H1 (cell line): ENCODE results near the gene COMMD6. TPM values are rescaled to one million over a fixed set of nuclear protein-coding genes. Genes with fewer than 3 reads are reported as not detected.

Experiments used
- CTCF ChIA-PET: fragments of 300-600 bp; sonication (Branson Sonifier 250); formaldehyde crosslinking; loops from one replicate; lab custom pipeline; 2021; ENCODE audit not compliant: partially characterized antibody; lab: Charles Lee
- POLR2A ChIA-PET: fragments of 300-600 bp; sonication (Branson Sonifier 250); formaldehyde crosslinking; loops from one replicate; lab custom pipeline; 2021; ENCODE audit warnings: inconsistent platforms; ENCODE audit not compliant: partially characterized antibody; lab: Charles Lee
- DNase-seq, 2 experiments: peaks; one replicate each; pipeline versions ENCODE4 v3.0.0 to v3.0.0-alpha.2; 2010 to 2022; ENCODE audit warnings: low spot score in 2 of 2, low read depth in 1 of 2, mixed read lengths in 1 of 2
- FAIRE-seq: peaks from 2 replicates; lab custom pipeline; 2011; peaks lifted over from hg19 to GRCh38; lab: Jason Lieb, UNC
- H2AFZ ChIP-seq: 2 replicates; pipeline ENCODE4 v1.8.1; 2012; ENCODE audit warnings: low read length, inconsistent platforms
- H2AK5ac ChIP-seq: 2 replicates; pipeline ENCODE4 v1.6.1; 2013; ENCODE audit warnings: low read depth, low read length
- H2BK120ac ChIP-seq: replicated peaks from 2 replicates; pipeline ENCODE3; 2013; ENCODE audit warnings: low read depth, low read length, inconsistent platforms
- H2BK12ac ChIP-seq: 2 replicates; pipeline ENCODE4 v1.6.1; 2013; ENCODE audit warnings: low read depth, low read length
- H2BK15ac ChIP-seq: 2 replicates; pipeline ENCODE4 v1.6.1; 2013; ENCODE audit warnings: low read length
- H2BK20ac ChIP-seq: 2 replicates; pipeline ENCODE4 v1.6.1; 2013; ENCODE audit warnings: low read length
- H2BK5ac ChIP-seq: 2 replicates; pipeline ENCODE4 v1.6.1; 2013; ENCODE audit warnings: low read depth, low read length
- H3K14ac ChIP-seq: 2 replicates; pipeline ENCODE4 v1.6.1; 2013; ENCODE audit warnings: inconsistent platforms; ENCODE audit not compliant: insufficient read length
- H3K18ac ChIP-seq: 2 replicates; pipeline ENCODE4 v1.6.1; 2013; ENCODE audit warnings: low read length; ENCODE audit errors: extremely low read depth
- H3K23ac ChIP-seq: 2 replicates; pipeline ENCODE4 v1.6.1; 2013; ENCODE audit warnings: inconsistent platforms; ENCODE audit not compliant: insufficient read length
- H3K23me2 ChIP-seq: 2 replicates; pipeline ENCODE4 v1.6.1; 2013; ENCODE audit warnings: low read depth, low read length
- H3K27ac ChIP-seq: 2 replicates; pipeline ENCODE4 v1.6.1; 2011; ENCODE audit warnings: low read depth, low read length, inconsistent platforms
- H3K27me3 ChIP-seq, 4 experiments: replicated peaks in 1 of 4; 1 replicate in 1 of 4; 2 replicates in 3 of 4; pipeline versions ENCODE4 v1.6.1 to v1.8.1; 2011 to 2013; ENCODE audit warnings: low read length in 3 of 4, mild to moderate bottlenecking in 3 of 4, inconsistent platforms in 2 of 4, mixed read lengths in 2 of 4, moderate library complexity in 1 of 4; ENCODE audit not compliant: control insufficient read depth in 3 of 4, insufficient read depth in 3 of 4; ENCODE audit errors: extremely low read depth in 1 of 4
- H3K36me3 ChIP-seq, 4 experiments: 2 replicates each; pipeline versions ENCODE4 v1.6.1 to v1.8.1; 2011 to 2013; ENCODE audit warnings: mild to moderate bottlenecking in 4 of 4, low read length in 3 of 4, moderate library complexity in 2 of 4, control low read depth in 1 of 4, inconsistent platforms in 1 of 4; ENCODE audit not compliant: insufficient read depth in 4 of 4, control insufficient read depth in 2 of 4
- H3K4ac ChIP-seq: replicated peaks from 2 replicates; pipeline ENCODE3; 2013; ENCODE audit warnings: low read length, low read depth, mixed read lengths, inconsistent platforms; ENCODE audit not compliant: insufficient read length
- H3K4me1 ChIP-seq, 4 experiments: replicated peaks in 1 of 4; 1 replicate in 1 of 4; 2 replicates in 3 of 4; pipeline versions ENCODE4 v1.6.1 to v1.8.1; 2011 to 2013; ENCODE audit warnings: low read length in 3 of 4, inconsistent platforms in 2 of 4, mixed read lengths in 1 of 4; ENCODE audit not compliant: insufficient read depth in 4 of 4, control insufficient read depth in 3 of 4
- H3K4me2 ChIP-seq, 2 experiments: 2 replicates each; pipeline versions ENCODE4 v1.6.1 to v1.8.1; 2011 to 2013; ENCODE audit warnings: low read depth in 2 of 2, low read length in 2 of 2, control low read depth in 1 of 2, inconsistent platforms in 1 of 2, mild to moderate bottlenecking in 1 of 2; ENCODE audit not compliant: insufficient read depth in 1 of 2
- H3K4me3 ChIP-seq, 4 experiments: fragments of 200-600, 300-600 bp in 1 of 4; sonication (generic), shearing (Covaris generic), sonication (Bioruptor Twin) in 1 of 4; 2 replicates each; pipeline versions ENCODE4 v1.5.1 to v1.8.1; 2011 to 2016; ENCODE audit warnings: low read length in 4 of 4, low read depth in 3 of 4, control low read depth in 2 of 4, inconsistent platforms in 2 of 4, mild to moderate bottlenecking in 2 of 4, mixed read lengths in 1 of 4, moderate library complexity in 1 of 4; ENCODE audit not compliant: insufficient read depth in 2 of 4; ENCODE audit errors: extremely low read depth in 1 of 4
- H3K56ac ChIP-seq: replicated peaks from 2 replicates; pipeline ENCODE3; 2013; ENCODE audit warnings: low read depth, mild to moderate bottlenecking, mixed read lengths, low read length, inconsistent platforms; ENCODE audit not compliant: insufficient read length
- H3K79me1 ChIP-seq: 2 replicates; pipeline ENCODE4 v1.6.1; 2013; ENCODE audit warnings: low read depth, low read length, control low read depth
- H3K79me2 ChIP-seq, 2 experiments: 2 replicates each; pipeline versions ENCODE4 v1.6.1 to v1.8.1; 2012 to 2013; ENCODE audit warnings: low read length in 2 of 2, mild to moderate bottlenecking in 2 of 2, inconsistent platforms in 1 of 2; ENCODE audit not compliant: insufficient read depth in 2 of 2, control insufficient read depth in 1 of 2
- H3K9ac ChIP-seq, 4 experiments: replicated peaks in 1 of 4; 1 replicate in 1 of 4; 2 replicates in 3 of 4; pipeline versions ENCODE4 v1.6.1 to v1.8.1; 2011 to 2013; ENCODE audit warnings: low read depth in 3 of 4, low read length in 3 of 4, control low read depth in 2 of 4, mild to moderate bottlenecking in 2 of 4, moderate library complexity in 2 of 4, inconsistent platforms in 1 of 4; ENCODE audit errors: extremely low read depth in 1 of 4
- H3K9me3 ChIP-seq, 2 experiments: 2 replicates each; pipeline versions ENCODE4 v1.6.1 to v1.8.1; 2012 to 2013; ENCODE audit warnings: mild to moderate bottlenecking in 2 of 2, moderate library complexity in 2 of 2, control low read depth in 1 of 2, inconsistent platforms in 1 of 2, low read depth in 1 of 2, low read length in 1 of 2, mixed read lengths in 1 of 2; ENCODE audit not compliant: insufficient read depth in 2 of 2
- H4K20me1 ChIP-seq, 2 experiments: replicated peaks in 1 of 2; 2 replicates each; pipeline versions ENCODE3 to v1.8.1; 2011 to 2013; ENCODE audit warnings: inconsistent platforms in 2 of 2, low read length in 2 of 2, mild to moderate bottlenecking in 1 of 2; ENCODE audit not compliant: insufficient read depth in 2 of 2, control insufficient read depth in 1 of 2
- H4K5ac ChIP-seq: 2 replicates; pipeline ENCODE4 v1.6.1; 2013; ENCODE audit warnings: low read length, low read depth, mixed read lengths, inconsistent platforms; ENCODE audit not compliant: insufficient read length
- H4K8ac ChIP-seq: 2 replicates; pipeline ENCODE4 v1.8.0; 2013; ENCODE audit warnings: mild to moderate bottlenecking, moderate library complexity, low read length, inconsistent platforms; ENCODE audit not compliant: insufficient read depth; ENCODE audit errors: extremely low read depth
- H4K91ac ChIP-seq: replicated peaks from 2 replicates; pipeline ENCODE3; 2013; ENCODE audit warnings: low read length, mixed read lengths, inconsistent platforms; ENCODE audit not compliant: insufficient read length
- CBX5 ChIP-seq: fragments of 300-800, 300-1000 bp; sonication (generic); IDR thresholded peaks from 2 replicates; pipeline ENCODE4 v1.7.1; 2016; ENCODE audit warnings: antibody characterized with exemption, low read length, low read depth
- WGBS, 2 experiments: shearing (Covaris generic) in 1 of 2; methylation state at CpG; one replicate each; pipeline versions ENCODE4 v1.1.6 to v1.1.7; 2013 to 2015; ENCODE audit warnings: low lambda C conversion rate in 2 of 2, mixed read lengths in 2 of 2, inconsistent platforms in 1 of 2, low coverage in 1 of 2, missing lambda C conversion rate in 1 of 2; ENCODE audit not compliant: insufficient replicate concordance in 2 of 2, insufficient coverage in 1 of 2, insufficient read length in 1 of 2; ENCODE audit errors: extremely low coverage in 1 of 2, missing lambda C conversion rate in 1 of 2; 5-methylcytosine and 5-hydroxymethylcytosine counted together
- polyA plus RNA-seq, 7 experiments: library from polyadenylated mRNA; depleted of rRNA in 3 of 7; stranded (reverse) in 5 of 7; unstranded in 2 of 7; fragments of >200 nt in 5 of 7; fragments of 200-250 nt in 2 of 7; gene quantifications; 1 replicate in 5 of 7; 2 replicates in 1 of 7; 4 replicates in 1 of 7; pipeline versions ENCODE4 v1.2.1 to v1.2.3, GENCODE V29; 2011 to 2013; ENCODE audit warnings: missing spikeins in 2 of 7, mixed read lengths in 2 of 7
- total RNA-seq: library from RNA; stranded (reverse); fragmentation: NEBNext Ultra II Directional; extraction: Animal tissue kit (Norgen Biotek cat#: 25700); gene quantifications from 2 replicates; pipeline ENCODE4 v1.2.1, GENCODE V29; 2021
- TF ChIP-seq, protein P1 (sequence below), 3 experiments: IDR thresholded peaks; 1 replicate in 2 of 3; 2 replicates in 1 of 3; pipeline versions ENCODE4 v1.5.1 to v1.6.1; 2011; ENCODE audit warnings: low read length in 3 of 3, mild to moderate bottlenecking in 3 of 3, inconsistent platforms in 2 of 3, low read depth in 1 of 3, moderate library complexity in 1 of 3; ENCODE audit not compliant: insufficient read depth in 1 of 3; ENCODE audit errors: control extremely low read depth in 1 of 3

The COMMD6 gene
- total and polyA plus RNA-seq, 2 of the 8 experiments (the other 6 are each of a cell fraction or from before 2014, with no cell fraction given): 53.2 to 122 TPM

DNA sequence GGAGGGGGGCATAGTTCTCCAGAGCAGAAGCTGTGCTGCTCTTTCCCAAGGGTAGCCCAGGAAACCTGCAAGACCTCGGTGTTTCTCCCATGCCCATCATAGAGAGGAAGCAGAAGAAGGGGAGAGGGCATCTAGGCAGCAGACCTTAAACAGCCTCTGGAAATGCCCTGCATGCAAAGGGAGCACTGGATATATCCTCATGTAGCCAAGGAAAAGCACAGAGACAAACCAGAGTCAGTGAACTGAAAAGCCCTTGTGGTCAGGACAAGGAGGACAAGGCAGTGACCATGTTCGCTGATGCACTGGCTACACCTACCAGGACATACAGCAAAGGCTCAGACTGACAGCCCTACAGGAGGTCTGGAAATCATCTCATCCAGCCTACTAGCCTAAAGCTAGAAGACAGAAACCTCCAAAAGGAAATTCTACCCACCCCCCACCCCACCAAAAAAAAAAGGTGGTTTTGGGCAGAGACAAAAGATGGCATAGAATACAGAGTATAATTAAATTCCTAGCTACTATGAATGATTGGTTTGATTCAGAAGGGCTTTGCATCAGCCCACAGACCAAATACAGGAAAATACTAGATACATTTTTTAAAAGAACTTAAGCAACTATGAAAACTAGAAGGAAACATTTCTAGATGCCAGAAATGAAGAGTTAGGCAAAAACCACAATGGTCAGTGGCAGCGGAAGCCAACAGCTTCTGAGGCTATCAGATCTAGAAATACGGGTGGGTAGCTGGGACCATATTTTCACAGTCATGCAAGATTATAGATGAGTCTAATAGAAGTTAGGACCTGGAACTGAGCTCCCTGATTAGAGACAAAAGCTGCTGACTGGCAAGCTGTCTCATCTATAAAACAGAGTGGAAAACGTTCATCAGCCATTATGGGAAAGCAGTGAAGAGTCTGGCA is 51.2 kb downstream of the COMMD6 start:
- CTCF ChIA-PET: interaction anchor here (0.7 to 2.7 kb wide), 10 partner anchors 12 to 121 kb away, joined by 3 to 13 read pairs (median 4); no protein-coding TSS in a partner anchor
- Histone ChIP-seq H4K5ac (no peak overlapping the region), H3K9me3 (no peaks in the 10 kb centered on the region), H2BK5ac (peak overlapping the region; percentile 79; the same call in 1 of the 2 replicates), H3K23me2 (peaks cover 3% of the 10 kb centered on the region; the same call in 1 of the 2 replicates), H3K56ac (no peak overlapping the region), H3K4me1 (peaks cover 0 to 3% (median 1%) of the 10 kb centered on the region in 4 experiments; a peak in 2 of 7 replicates), H3K79me1 (no peaks in the 10 kb centered on the region), H3K23ac (no peak overlapping the region), H3K4me3 (no peak overlapping the region), H3K14ac (no peak overlapping the region), H3K4me2 (no peak overlapping the region), H4K91ac (peak overlapping the region; percentile 31), H2BK12ac (peak overlapping the region; percentile 82), H2BK20ac (peak overlapping the region; percentile 6; the same call in 1 of the 2 replicates), H2AK5ac (0 out of 2 replicates have a peak overlapping the region, but pooled peaks have one; percentile 11), H3K27ac (no peak overlapping the region), H3K9ac (no peak overlapping the region), H3K27me3 (no peaks in the 10 kb centered on the region), H2BK15ac (no peak overlapping the region), H2AFZ (peak overlapping the region; percentile 80; the same call in 1 of the 2 replicates), H3K4ac (no peak overlapping the region), H3K79me2 (no peaks in the 10 kb centered on the region), H4K20me1 (no peaks in the 10 kb centered on the region), H2BK120ac (peak overlapping the region; percentile 7), H3K18ac (peak overlapping the region; percentile 26), H4K8ac (no peak overlapping the region), H3K36me3 (no peaks in the 10 kb centered on the region)
- 72% methylated on average over 5 of the region's 5 CpGs; no CpG with 5 or more reads in 1 of the 2 experiments for WGBS, 2 experiments
- POLR2A ChIA-PET: interaction anchor here (0.6 to 1.4 kb wide), 3 partner anchors 65 to 1918 kb away, joined by 3 to 4 read pairs (median 3); no protein-coding TSS in a partner anchor
- FAIRE-seq: no peak
- no peak for TF ChIP-seq CBX5
- TF ChIP-seq, protein P1, sequence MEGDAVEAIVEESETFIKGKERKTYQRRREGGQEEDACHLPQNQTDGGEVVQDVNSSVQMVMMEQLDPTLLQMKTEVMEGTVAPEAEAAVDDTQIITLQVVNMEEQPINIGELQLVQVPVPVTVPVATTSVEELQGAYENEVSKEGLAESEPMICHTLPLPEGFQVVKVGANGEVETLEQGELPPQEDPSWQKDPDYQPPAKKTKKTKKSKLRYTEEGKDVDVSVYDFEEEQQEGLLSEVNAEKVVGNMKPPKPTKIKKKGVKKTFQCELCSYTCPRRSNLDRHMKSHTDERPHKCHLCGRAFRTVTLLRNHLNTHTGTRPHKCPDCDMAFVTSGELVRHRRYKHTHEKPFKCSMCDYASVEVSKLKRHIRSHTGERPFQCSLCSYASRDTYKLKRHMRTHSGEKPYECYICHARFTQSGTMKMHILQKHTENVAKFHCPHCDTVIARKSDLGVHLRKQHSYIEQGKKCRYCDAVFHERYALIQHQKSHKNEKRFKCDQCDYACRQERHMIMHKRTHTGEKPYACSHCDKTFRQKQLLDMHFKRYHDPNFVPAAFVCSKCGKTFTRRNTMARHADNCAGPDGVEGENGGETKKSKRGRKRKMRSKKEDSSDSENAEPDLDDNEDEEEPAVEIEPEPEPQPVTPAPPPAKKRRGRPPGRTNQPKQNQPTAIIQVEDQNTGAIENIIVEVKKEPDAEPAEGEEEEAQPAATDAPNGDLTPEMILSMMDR (IDR thresholded peaks at IDR 0.05; ENCODE audit: control extremely low read depth in 1 of 3, insufficient read depth in 1 of 3, low read depth in 1 of 3, low read length in 3 of 3): peak in 2 of 3 experiments; percentile 18 to 22; a peak in 2 of 4 replicates
- DNase-seq: no peak
